Measurements from ENCODE around the gene ZC3H12D. TPM values are rescaled to one million over a fixed set of nuclear protein-coding genes. Genes with fewer than 3 reads are reported as not detected.

Gene ZC3H12D
- total and polyA plus RNA-seq, 2 donors (not counting 3 experiments of a cell fraction or from before 2014, with no cell fraction given), result 0.06 TPM; not detected in 1

- Histone ChIP-seq H3K9me3 (replicated peaks; ENCODE audit: control insufficient read depth, insufficient read depth, low read length) (no peaks in the 10 kb centered on the region), H3K27ac (ENCODE audit: insufficient read depth, low read depth, low read length) (no peak overlapping the region), H3K4me3 (replicated peaks in 1 of 3; ENCODE audit: insufficient read depth in 1 of 3, low read depth in 1 of 3, low read length in 3 of 3) (no peak overlapping the region), H3K36me3 (ENCODE audit: control insufficient read depth in 2 of 2, extremely low read depth in 1 of 2, insufficient read depth in 2 of 2, low read length in 2 of 2) (no peaks in the 10 kb centered on the region), H3K4me2 (ENCODE audit: insufficient read depth, low read length) (no peak overlapping the region), H3K4me1 (ENCODE audit: control insufficient read depth, extremely low read depth, insufficient read depth, low read length) (no peaks in the 10 kb centered on the region), H2AFZ (ENCODE audit: low read depth, low read length) (no peak overlapping the region), H3K27me3 (ENCODE audit: control insufficient read depth in 2 of 2, insufficient read depth in 2 of 2, low read length in 2 of 2) (peaks cover 26 to 42% of the 10 kb centered on the region in 2 experiments), H3K9me1 (replicated peaks; ENCODE audit: control insufficient read depth, extremely low read depth, insufficient read depth, low read length) (no peaks in the 10 kb centered on the region), H3K9ac (replicated peaks; ENCODE audit: extremely low read depth, insufficient read depth, low read length) (no peak overlapping the region), H4K20me1 (replicated peaks; ENCODE audit: control insufficient read depth, extremely low read depth, insufficient read depth, low read length) (no peaks in the 10 kb centered on the region), H3K79me2 (ENCODE audit: control insufficient read depth, insufficient read depth, low read length) (no peaks in the 10 kb centered on the region)
- ChIA-PET POLR2A (no interaction called here), CTCF (interaction anchor here (1.2 to 1.7 kb wide), 3 partner anchors 20 to 426 kb away, joined by 3 to 8 read pairs (median 3); no protein-coding TSS in a partner anchor)
- no TSS peak for BruUV-seq (replicated peaks)
- FAIRE-seq (no peak), DNase-seq (ENCODE audit: low read depth, low spot score) (peak; percentile 26)
- dilution Hi-C loops (cut with MboI; ENCODE audit: extremely low pct_ligation_motif_present, low sequenced_read_pairs) (no loop called here), intact Hi-C loops (cut with micrococcal nuclease) (no loop called here)
- TF ChIP-seq JUN (IDR thresholded peaks at IDR 0.05; ENCODE audit: borderline replicate concordance, insufficient read depth, insufficient read length, low read depth) (no peak), POLR2AphosphoS5 (IDR thresholded peaks at IDR 0.05; ENCODE audit: insufficient read depth, low read depth, low read length) (peak; percentile 24)
Measured at GRCh38 chr6:149454346-149454848, 30.4 kb downstream of the ZC3H12D start.

- Histone ChIP-seq H3K27ac (ENCODE audit: insufficient read depth, low read depth, low read length) (no peak overlapping the region), H3K4me2 (ENCODE audit: insufficient read depth, low read length) (no peak overlapping the region), H4K20me1 (replicated peaks; ENCODE audit: control insufficient read depth, extremely low read depth, insufficient read depth, low read length) (no peaks in the 10 kb centered on the region), H3K9me3 (replicated peaks; ENCODE audit: control insufficient read depth, insufficient read depth, low read length) (no peaks in the 10 kb centered on the region), H3K27me3 (ENCODE audit: control insufficient read depth in 2 of 2, insufficient read depth in 2 of 2, low read length in 2 of 2) (peaks cover 24 to 42% of the 10 kb centered on the region in 2 experiments), H2AFZ (ENCODE audit: low read depth, low read length) (no peak overlapping the region), H3K4me1 (ENCODE audit: control insufficient read depth, extremely low read depth, insufficient read depth, low read length) (no peaks in the 10 kb centered on the region), H3K4me3 (replicated peaks in 1 of 3; ENCODE audit: insufficient read depth in 1 of 3, low read depth in 1 of 3, low read length in 3 of 3) (no peak overlapping the region), H3K9ac (replicated peaks; ENCODE audit: extremely low read depth, insufficient read depth, low read length) (no peak overlapping the region), H3K79me2 (ENCODE audit: control insufficient read depth, insufficient read depth, low read length) (no peaks in the 10 kb centered on the region), H3K36me3 (ENCODE audit: control insufficient read depth in 2 of 2, extremely low read depth in 1 of 2, insufficient read depth in 2 of 2, low read length in 2 of 2) (no peaks in the 10 kb centered on the region), H3K9me1 (replicated peaks; ENCODE audit: control insufficient read depth, extremely low read depth, insufficient read depth, low read length) (no peaks in the 10 kb centered on the region)
- FAIRE-seq (no peak), DNase-seq (ENCODE audit: low read depth, low spot score) (no peak)
- no TSS peak for BruUV-seq (replicated peaks)
- ChIA-PET POLR2A (no interaction called here), CTCF (interaction anchor here (1.3 to 1.7 kb wide), 3 partner anchors 8 to 425 kb away, joined by 3 to 8 read pairs (median 3); no protein-coding TSS in a partner anchor)
- intact Hi-C loops (cut with micrococcal nuclease), result no loop called here
- dilution Hi-C loops (cut with MboI; ENCODE audit: extremely low pct_ligation_motif_present, low sequenced_read_pairs), result no loop called here
- TF ChIP-seq MAX (IDR thresholded peaks at IDR 0.05; ENCODE audit: insufficient read depth, insufficient read length), result no peak
- no peak for TF ChIP-seq POLR2AphosphoS5 (IDR thresholded peaks at IDR 0.05; ENCODE audit: insufficient read depth, low read depth, low read length)
- TF ChIP-seq, protein P1, sequence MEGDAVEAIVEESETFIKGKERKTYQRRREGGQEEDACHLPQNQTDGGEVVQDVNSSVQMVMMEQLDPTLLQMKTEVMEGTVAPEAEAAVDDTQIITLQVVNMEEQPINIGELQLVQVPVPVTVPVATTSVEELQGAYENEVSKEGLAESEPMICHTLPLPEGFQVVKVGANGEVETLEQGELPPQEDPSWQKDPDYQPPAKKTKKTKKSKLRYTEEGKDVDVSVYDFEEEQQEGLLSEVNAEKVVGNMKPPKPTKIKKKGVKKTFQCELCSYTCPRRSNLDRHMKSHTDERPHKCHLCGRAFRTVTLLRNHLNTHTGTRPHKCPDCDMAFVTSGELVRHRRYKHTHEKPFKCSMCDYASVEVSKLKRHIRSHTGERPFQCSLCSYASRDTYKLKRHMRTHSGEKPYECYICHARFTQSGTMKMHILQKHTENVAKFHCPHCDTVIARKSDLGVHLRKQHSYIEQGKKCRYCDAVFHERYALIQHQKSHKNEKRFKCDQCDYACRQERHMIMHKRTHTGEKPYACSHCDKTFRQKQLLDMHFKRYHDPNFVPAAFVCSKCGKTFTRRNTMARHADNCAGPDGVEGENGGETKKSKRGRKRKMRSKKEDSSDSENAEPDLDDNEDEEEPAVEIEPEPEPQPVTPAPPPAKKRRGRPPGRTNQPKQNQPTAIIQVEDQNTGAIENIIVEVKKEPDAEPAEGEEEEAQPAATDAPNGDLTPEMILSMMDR (IDR thresholded peaks at IDR 0.05; ENCODE audit: extremely low read depth in 1 of 2, insufficient read depth in 1 of 2, low read depth in 1 of 2, low read length in 2 of 2), result no peak
- TF ChIP-seq JUN (IDR thresholded peaks at IDR 0.05; ENCODE audit: borderline replicate concordance, insufficient read depth, insufficient read length, low read depth), result no peak
- no peak for TF ChIP-seq EZH2 (IDR thresholded peaks at IDR 0.05; ENCODE audit: borderline replicate concordance, low read depth, low read length, severe bottlenecking)
- no peak for TF ChIP-seq MYC (IDR thresholded peaks at IDR 0.05; ENCODE audit: low read depth, low read length)
- TF ChIP-seq POLR2A (IDR thresholded peaks at IDR 0.05; ENCODE audit: low read depth, low read length), result no peak
- no peak for TF ChIP-seq FOS (IDR thresholded peaks at IDR 0.05; ENCODE audit: borderline replicate concordance, insufficient read depth, low read length)
- TF ChIP-seq GATA2 (IDR thresholded peaks at IDR 0.05; ENCODE audit: insufficient read depth, insufficient read length, low read depth, low read length), result no peak
Measured at GRCh38 chr6:149453597-149454345, 31.0 kb downstream of the ZC3H12D start.

Data from endothelial cell of umbilical vein (primary cell).